HG03432 (cell line): Measurements from ENCODE around the gene TAAR1.
"Not testable (repeated sequence)": the region's sequence is repeated elsewhere in the genome, so short reads cannot be mapped to it uniquely, and the experiment has no call there.

Experiments
- ATAC-seq: cut with Tn5 transposase; IDR thresholded peaks from one replicate; pipeline ENCODE4 v1.9.1; 2021; ENCODE audit warnings: mild to moderate bottlenecking, moderate library complexity; ENCODE audit not compliant: unreplicated experiment

The TAAR1 gene, protein sequence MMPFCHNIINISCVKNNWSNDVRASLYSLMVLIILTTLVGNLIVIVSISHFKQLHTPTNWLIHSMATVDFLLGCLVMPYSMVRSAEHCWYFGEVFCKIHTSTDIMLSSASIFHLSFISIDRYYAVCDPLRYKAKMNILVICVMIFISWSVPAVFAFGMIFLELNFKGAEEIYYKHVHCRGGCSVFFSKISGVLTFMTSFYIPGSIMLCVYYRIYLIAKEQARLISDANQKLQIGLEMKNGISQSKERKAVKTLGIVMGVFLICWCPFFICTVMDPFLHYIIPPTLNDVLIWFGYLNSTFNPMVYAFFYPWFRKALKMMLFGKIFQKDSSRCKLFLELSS

DNA sequence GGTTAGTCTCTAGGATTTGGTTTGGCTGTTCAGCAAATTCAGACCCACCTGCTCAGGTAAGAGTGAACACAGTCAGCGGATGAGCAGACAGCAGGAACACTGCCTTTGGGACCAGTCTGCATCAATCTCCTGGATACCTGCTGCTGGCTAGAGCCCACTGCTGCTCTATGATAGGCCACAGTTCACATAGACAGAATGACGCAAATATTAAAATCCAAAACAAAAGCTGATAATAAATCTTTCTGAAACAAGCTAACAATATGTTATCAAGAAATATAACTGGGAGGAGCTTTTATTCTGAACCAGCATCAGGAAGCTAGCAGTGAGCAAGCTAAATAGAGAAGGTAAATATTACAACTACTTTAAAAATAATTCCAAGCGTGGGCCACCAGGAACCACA lies at the start of gene TAAR1:
Gene TAAR1, minus strand, starts transcription at position 101 of the 400 bp plus-strand sequence. CDS start 13,179 bp downstream, outside the sequence.
- no peak for ATAC-seq

DNA sequence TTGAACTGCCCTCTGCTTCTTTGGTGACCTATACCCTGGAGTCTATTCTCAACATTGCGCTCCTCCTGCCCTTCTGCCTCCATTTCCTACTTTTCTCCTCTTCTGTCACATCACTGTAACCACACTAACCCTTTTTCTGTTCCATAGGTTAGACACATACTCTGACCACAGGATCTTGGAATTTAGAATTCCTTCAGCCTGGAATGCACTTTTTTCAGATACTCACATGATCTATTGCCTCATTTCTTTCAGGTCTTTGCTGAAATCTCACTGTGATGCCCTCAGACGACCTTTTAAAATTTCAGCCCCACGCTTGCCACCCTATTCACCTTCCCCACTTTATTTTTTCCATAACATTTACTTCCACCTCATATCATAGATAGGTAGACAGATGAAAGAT lies 49.8 kb upstream of the TAAR1 start:
- no peak for ATAC-seq

DNA sequence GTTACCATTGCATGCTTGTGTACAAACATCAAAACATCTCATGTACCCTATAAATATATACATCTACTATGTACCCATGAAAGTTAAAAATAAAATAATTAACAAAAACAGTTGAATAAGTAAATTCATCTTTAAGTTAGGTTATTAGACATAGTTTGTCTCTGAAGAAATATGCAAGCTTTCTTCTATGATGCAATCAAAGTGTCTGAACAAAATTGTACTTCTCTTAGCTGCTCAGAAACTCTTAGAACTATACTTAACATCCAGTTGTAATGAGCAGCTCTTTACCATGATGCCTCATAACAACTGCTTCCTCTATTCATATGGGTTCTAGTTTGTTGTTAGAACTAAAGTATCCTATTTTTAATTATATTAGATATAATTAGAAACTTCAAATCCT lies 49.0 kb upstream of the TAAR1 start:
- no peak for ATAC-seq

- not testable (repeated sequence) for ATAC-seq
Measured at GRCh38 chr6:132706756-132707155, 47.8 kb upstream of the TAAR1 start.

DNA sequence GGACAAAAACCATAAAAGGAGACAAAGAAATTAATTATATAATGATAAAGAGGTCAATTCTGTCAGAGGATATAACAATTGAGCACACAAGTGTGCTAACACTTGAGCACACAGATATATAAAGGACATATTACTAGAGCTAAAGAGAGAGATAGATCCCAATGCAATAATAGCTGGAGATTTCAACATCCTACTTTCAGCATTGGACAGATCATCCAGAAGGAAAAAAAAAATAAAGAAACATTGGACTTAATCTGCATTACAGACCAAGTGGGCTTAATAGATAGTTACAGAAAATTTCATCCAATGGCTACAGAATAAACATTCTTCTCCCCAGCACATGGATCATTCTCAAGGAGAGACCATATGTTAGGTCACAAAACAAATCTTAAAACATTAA lies 45.0 kb upstream of the TAAR1 start:
- no peak for ATAC-seq

DNA sequence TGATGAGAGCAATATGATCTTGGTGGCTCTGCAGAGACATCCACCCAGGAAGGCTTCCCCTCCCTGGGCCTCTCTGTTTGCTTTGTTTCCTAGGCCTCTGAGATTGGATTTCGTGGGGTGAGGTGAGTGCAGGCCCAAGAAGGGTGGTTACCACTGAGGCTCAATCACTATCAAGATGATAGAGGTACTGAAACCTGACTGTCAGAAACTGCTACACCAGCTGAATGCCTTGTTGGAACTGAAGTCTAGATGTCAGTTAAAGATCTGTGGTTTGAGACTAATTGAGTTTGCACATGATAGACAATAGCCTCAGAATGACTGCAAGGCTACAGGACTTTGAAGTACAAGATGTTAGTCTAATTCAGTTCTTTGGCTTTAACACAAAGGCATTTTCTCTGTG lies 39.6 kb upstream of the TAAR1 start:
- peak; percentile 87 for ATAC-seq

- no peak for ATAC-seq
Measured at GRCh38 chr6:132695773-132696172, 36.8 kb upstream of the TAAR1 start.

GRCh38 chr6:132693478-132693877 lies 34.5 kb upstream of the TAAR1 start:
- ATAC-seq, result no peak

DNA sequence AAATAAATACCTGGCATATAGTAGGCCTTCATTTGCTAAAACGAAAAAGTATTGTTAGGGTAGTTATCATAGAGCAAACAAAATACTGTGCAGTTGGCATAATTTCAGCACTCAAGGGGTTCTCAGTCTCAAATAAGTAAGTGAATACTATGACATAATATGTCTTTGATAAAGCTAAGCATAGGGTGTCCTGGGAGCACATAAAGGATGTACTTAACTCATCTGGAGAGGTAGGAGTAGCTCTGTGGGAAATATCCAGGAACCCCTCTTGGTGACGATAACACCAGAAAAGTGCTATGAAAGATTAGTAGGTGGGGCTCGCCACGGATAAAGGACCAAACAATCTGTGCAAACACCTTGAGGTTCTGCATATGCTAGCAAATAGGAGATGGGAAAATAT lies 31.7 kb upstream of the TAAR1 start:
- ATAC-seq, result no peak

DNA sequence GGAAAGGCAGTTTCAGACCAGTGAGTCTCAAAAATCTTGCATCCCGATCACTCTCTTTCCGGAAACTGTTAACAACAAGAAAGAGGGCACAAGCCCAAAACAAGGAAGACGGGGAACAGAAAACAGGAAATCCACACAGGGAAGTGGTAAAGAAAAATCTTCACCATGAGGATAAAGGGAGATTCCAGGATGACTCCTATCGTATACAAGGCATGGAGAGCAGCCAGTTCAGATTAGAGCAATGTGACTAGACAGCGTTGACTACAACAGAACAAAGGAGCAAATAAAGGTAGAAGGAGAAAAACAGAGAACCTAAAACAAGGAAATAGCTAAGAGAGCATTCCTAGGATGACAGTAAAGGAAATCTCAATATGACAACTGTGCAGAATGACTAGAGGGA lies 28.3 kb upstream of the TAAR1 start:
- no peak for ATAC-seq

DNA sequence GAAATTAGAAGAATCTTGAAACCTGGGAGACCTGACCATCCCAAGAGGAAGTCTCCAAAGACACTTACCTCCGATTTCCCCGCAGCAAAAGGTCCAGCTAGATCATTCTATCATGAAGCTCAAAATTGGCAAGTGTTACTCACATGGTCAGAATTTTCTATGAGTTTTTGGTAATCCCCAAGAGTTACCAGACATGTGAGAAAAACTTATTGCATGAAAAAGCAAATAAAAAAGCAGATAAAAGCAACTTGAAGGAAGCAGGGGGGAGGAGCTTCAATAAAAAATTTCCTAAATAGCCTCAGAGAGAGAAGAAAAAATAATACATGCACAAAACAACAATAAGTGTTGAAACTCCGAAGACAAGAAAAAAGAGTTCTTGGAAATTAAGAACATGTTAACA lies 27.5 kb upstream of the TAAR1 start:
- ATAC-seq, result no peak

GRCh38 chr6:132685009-132685408 lies 26.0 kb upstream of the TAAR1 start:
- no peak for ATAC-seq

DNA sequence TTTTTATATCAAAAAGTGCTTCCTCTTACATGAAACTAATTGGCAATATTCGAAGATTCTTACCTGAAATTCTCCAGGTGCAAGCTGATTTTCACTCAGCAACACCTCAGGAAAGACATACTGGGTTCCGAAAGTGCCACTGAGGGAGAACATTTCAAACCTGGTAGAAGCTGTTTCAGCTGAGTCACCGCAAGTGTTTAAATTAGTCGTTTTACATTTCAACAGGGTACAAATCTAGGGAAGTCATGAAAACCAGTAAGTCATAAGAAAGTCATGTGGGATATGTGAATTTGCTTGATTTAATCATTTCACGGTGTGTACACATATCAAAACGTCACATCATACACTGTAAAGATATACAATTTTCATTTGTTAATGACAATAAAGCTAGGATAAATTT lies 25.3 kb upstream of the TAAR1 start:
- ATAC-seq, result no peak

GRCh38 chr6:132683543-132683942 lies 24.6 kb upstream of the TAAR1 start:
- ATAC-seq, result no peak

GRCh38 chr6:132679094-132679493 lies 20.1 kb upstream of the TAAR1 start:
- peak; percentile 76 for ATAC-seq

DNA sequence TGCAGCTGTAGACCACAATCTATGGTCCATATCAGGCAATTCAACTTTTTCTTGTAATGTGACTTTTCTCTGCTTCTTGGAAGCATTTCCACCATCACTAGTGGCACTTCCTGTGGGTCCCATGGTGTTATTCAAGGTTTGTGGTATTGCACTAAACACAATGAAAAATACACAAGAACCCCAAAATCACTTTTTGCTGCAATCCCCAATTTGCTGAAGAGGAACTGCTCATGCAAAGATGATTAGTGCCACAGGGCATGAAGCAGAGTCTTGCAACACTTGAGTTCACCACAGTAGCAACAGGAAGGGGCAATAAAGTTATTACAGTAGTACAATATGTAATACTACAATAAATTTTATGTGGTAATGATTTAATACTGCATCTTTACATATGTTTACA lies 16.8 kb upstream of the TAAR1 start:
- no peak for ATAC-seq

- no peak for ATAC-seq
Measured at GRCh38 chr6:132675002-132675401, 16.0 kb upstream of the TAAR1 start.

GRCh38 chr6:132673376-132674094 lies 14.6 kb upstream of the TAAR1 start:
- ATAC-seq, result no peak

GRCh38 chr6:132671295-132671694 lies 12.3 kb upstream of the TAAR1 start:
- no peak for ATAC-seq

GRCh38 chr6:132669690-132670291 lies 10.8 kb upstream of the TAAR1 start:
- no peak for ATAC-seq

DNA sequence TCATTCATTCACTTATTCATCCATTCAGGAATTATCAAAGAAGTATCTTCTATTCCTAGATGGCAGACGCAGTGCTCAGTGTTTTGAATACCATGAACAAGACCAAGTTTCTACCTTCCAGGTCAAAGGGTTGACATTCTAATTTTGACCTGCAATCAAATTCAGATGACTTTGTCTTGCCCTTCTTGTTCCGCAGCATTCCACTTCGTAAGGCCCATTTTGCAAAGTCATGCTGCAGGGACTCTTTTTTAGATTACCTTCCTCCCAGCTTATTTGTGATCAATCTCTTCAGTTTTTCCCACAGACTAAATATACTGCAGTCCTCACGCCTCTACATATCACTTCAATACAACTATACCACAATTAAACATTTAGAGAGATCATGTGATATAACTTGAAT lies 7.1 kb upstream of the TAAR1 start:
- ATAC-seq, result no peak
